ENCODE results near the gene TSPAN4. TPM values are rescaled to one million over a fixed set of nuclear protein-coding genes. Genes with fewer than 3 reads are reported as not detected.
A peak's percentile ranks its signal among the peaks of the same experiment; 100 is the strongest.

The TSPAN4 gene
- total and polyA plus RNA-seq, 9 of the 15 experiments (the other 6 are each of a cell fraction or from before 2014, with no cell fraction given) = 0.07 to 31.0 (median 15.7) TPM

- TF ChIP-seq, protein P1, sequence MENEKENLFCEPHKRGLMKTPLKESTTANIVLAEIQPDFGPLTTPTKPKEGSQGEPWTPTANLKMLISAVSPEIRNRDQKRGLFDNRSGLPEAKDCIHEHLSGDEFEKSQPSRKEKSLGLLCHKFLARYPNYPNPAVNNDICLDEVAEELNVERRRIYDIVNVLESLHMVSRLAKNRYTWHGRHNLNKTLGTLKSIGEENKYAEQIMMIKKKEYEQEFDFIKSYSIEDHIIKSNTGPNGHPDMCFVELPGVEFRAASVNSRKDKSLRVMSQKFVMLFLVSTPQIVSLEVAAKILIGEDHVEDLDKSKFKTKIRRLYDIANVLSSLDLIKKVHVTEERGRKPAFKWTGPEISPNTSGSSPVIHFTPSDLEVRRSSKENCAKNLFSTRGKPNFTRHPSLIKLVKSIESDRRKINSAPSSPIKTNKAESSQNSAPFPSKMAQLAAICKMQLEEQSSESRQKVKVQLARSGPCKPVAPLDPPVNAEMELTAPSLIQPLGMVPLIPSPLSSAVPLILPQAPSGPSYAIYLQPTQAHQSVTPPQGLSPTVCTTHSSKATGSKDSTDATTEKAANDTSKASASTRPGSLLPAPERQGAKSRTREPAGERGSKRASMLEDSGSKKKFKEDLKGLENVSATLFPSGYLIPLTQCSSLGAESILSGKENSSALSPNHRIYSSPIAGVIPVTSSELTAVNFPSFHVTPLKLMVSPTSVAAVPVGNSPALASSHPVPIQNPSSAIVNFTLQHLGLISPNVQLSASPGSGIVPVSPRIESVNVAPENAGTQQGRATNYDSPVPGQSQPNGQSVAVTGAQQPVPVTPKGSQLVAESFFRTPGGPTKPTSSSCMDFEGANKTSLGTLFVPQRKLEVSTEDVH (IDR thresholded peaks at IDR 0.05; ENCODE audit: low read depth, partially characterized antibody) = no peak
- TF ChIP-seq HCFC1 (IDR thresholded peaks at IDR 0.05; ENCODE audit: low read depth, low read length) (peak; percentile 35; the same call in 1 of the 2 replicates), PCBP1 (IDR thresholded peaks at IDR 0.05; ENCODE audit: low read depth, low read length, poor library complexity, severe bottlenecking) (peak; percentile 32), TFAM (CRISPR knock-in tag; conservative IDR thresholded peaks at IDR 0.05) (no peak), HNRNPUL1 (IDR thresholded peaks at IDR 0.05; ENCODE audit: low read length) (no peak), SAFB (IDR thresholded peaks at IDR 0.05; ENCODE audit: borderline replicate concordance, low read depth, low read length) (peak; percentile 91), KLF6 (CRISPR knock-in tag; IDR thresholded peaks at IDR 0.05; ENCODE audit: borderline replicate concordance) (no peak), NEUROD1 (IDR thresholded peaks at IDR 0.05; ENCODE audit: borderline replicate concordance, low read depth, low read length, partially characterized antibody) (no peak), POLR2G (IDR thresholded peaks at IDR 0.05; ENCODE audit: low read depth, low read length) (peak; percentile 35; the same call in 1 of the 2 replicates), RAD51 (IDR thresholded peaks at IDR 0.05; ENCODE audit: borderline replicate concordance, low read depth) (no peak), KLF13 (tag; IDR thresholded peaks at IDR 0.05; ENCODE audit: borderline replicate concordance, low read depth) (peak; percentile 58; the same call in 1 of the 2 replicates), HDAC8 (tag; IDR thresholded peaks at IDR 0.05) (no peak), ZBTB7A (IDR thresholded peaks at IDR 0.05; ENCODE audit: borderline replicate concordance, control insufficient read depth, low read depth, low read length) (peak; percentile 93; the same call in 1 of the 2 replicates), SREBF1 (IDR thresholded peaks at IDR 0.05; ENCODE audit: borderline replicate concordance, low read depth, low read length) (no peak), BRCA1 (IDR thresholded peaks at IDR 0.05) (no peak), BRCA1 (CRISPR knock-in tag; IDR thresholded peaks at IDR 0.05) (no peak), ZNF134 (CRISPR knock-in tag; conservative IDR thresholded peaks at IDR 0.05) (no peak)
- TF ChIP-seq, protein P2, sequence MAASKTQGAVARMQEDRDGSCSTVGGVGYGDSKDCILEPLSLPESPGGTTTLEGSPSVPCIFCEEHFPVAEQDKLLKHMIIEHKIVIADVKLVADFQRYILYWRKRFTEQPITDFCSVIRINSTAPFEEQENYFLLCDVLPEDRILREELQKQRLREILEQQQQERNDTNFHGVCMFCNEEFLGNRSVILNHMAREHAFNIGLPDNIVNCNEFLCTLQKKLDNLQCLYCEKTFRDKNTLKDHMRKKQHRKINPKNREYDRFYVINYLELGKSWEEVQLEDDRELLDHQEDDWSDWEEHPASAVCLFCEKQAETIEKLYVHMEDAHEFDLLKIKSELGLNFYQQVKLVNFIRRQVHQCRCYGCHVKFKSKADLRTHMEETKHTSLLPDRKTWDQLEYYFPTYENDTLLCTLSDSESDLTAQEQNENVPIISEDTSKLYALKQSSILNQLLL (CRISPR knock-in tag; IDR thresholded peaks at IDR 0.05; ENCODE audit: borderline replicate concordance) = no peak
- TF ChIP-seq, protein P3, sequence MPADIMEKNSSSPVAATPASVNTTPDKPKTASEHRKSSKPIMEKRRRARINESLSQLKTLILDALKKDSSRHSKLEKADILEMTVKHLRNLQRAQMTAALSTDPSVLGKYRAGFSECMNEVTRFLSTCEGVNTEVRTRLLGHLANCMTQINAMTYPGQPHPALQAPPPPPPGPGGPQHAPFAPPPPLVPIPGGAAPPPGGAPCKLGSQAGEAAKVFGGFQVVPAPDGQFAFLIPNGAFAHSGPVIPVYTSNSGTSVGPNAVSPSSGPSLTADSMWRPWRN (IDR thresholded peaks at IDR 0.05; ENCODE audit: low read depth) = no peak
- TF ChIP-seq, protein P4, sequence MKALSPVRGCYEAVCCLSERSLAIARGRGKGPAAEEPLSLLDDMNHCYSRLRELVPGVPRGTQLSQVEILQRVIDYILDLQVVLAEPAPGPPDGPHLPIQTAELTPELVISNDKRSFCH (CRISPR knock-in tag; IDR thresholded peaks at IDR 0.05) = no peak
- TF ChIP-seq, protein P4 (tag; IDR thresholded peaks at IDR 0.05) = no peak
- TF ChIP-seq, protein P5, sequence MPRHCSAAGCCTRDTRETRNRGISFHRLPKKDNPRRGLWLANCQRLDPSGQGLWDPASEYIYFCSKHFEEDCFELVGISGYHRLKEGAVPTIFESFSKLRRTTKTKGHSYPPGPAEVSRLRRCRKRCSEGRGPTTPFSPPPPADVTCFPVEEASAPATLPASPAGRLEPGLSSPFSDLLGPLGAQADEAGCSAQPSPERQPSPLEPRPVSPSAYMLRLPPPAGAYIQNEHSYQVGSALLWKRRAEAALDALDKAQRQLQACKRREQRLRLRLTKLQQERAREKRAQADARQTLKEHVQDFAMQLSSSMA (CRISPR knock-in tag; IDR thresholded peaks at IDR 0.05) = no peak
Observed at GRCh38 chr11:798093-798713, 44.4 kb upstream of the TSPAN4 start, which contains the start of gene SLC25A22 (continued).

Data from K562 (cell line).